ENCODE results near the gene F10.

Gene F10

GRCh38 chr13:113086031-113086750 lies 36.4 kb upstream of the F10 start:
- no peak for DNase-seq (ENCODE audit: low read depth, low spot score)

DNA sequence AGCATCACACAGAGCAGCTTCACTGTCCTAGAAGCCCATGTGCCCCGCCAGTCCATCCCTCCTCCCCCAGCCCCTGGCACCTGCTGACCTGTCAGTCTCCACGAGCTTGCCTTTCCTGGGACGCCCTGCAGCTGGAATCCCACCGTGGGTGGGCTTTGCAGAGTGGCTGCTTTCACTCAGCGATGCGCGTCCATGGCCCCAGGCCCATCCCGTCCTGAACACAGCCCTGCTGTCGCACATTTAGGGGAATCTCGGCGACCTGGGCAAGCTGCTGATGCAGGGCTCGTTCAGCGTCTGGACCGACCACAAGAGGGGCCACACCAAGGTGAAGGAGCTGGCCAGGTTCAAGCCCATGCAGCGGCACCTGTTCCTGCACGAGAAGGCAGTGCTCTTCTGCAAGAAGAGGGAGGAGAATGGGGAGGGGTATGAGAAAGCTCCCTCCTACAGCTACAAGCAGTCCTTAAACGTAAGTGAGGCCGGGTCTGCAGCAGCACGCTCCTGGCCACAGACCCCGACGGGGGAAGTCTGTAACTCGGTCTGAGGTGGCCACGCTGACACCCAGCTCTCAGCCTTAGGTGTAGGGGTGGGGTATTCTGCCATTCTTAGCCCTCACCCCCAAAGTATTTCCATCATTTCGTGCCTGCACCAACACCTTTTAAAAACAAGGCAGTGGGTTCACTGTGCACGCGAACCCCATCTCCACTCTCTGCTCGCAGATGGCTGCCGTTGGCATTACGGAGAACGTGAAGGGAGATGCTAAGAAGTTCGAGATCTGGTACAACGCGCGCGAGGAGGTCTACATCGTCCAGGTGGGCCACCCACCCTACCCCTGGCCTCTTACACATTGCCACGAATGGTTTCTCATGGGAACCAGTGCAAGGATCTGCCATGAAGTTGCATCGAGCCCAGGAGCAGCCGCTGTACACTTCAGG lies 35.3 kb upstream of the F10 start:
- no peak for DNase-seq (ENCODE audit: low read depth, low spot score)

- no peak for DNase-seq (ENCODE audit: low read depth, low spot score)
Observed at GRCh38 chr13:113087923-113088690, 34.5 kb upstream of the F10 start.

DNA sequence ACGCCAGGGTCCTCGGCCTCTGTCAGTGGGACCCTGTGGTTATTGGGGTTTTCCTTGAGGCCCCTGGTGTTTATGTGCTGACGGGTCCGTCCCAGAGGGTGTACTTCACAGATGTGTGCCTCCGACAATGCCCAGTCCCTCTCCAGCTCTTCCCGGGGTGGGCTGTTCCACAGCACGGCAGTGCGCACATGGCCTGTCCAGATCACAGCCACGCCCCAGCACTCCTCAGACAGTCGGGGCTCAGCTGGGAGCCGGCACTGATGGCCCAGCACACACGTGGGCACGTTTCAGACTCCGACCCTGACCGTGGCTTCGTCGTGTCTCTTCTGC lies 33.9 kb upstream of the F10 start:
- DNase-seq (ENCODE audit: low read depth, low spot score): no peak

DNA sequence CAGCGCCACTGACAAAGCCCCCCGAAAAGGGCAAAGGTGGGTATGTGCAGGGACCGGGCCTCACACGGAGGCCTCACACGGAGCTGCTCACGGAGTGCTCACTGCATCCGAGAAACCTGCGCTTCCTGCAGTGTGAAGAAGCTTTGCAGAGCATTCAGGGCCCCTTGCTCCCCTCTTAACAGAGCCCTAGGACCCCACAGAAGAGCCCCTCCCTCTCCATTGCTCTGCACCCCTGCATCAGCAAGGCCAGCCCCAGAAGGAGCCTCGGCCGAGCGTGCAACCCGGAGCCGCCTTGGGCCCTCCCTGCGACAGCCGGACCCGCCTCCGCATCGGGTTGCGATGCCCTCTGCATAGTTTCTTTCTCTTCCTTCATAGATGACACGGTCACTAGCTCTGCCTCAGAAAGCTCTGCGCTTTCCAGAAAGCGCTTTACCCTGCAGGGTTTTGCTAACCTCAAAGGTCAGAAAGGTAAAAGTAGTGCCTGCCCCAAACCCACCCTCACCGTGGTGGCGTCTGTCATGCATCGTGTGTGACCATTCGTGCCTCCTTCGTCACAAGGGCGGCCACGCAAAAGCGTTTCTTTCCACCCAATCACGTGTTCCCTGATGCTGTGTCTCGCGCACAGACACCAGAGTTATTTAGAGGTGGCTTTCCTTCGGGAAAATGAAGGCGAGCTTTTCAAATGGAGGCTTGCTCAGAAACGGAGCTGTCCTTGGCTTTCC lies 32.7 kb upstream of the F10 start:
- no peak for DNase-seq (ENCODE audit: low read depth, low spot score)

- DNase-seq (ENCODE audit: low read depth, low spot score): no peak
Observed at GRCh38 chr13:113090415-113090770, 32.2 kb upstream of the F10 start.

DNA sequence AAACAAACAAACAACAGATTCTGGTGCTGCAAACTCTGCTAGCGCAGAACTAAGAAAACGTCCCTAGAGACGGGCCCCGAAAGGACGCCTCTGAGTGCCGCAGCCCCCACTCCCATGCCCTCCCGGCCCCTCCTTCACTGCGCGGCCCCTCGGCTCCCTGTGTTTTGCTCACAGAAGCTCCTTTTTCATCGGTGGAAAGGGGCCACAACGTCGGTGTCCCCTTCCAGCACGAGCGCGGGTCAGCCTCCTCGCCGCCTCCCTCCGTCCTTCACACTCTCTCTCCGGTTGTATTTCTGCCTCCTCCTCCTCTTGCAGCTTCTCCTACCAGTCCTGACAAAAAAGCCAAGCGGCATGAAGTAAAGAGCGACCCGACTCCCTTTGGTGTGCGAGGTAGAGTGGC lies 31.8 kb upstream of the F10 start:
- DNase-seq (ENCODE audit: low read depth, low spot score): no peak

DNA sequence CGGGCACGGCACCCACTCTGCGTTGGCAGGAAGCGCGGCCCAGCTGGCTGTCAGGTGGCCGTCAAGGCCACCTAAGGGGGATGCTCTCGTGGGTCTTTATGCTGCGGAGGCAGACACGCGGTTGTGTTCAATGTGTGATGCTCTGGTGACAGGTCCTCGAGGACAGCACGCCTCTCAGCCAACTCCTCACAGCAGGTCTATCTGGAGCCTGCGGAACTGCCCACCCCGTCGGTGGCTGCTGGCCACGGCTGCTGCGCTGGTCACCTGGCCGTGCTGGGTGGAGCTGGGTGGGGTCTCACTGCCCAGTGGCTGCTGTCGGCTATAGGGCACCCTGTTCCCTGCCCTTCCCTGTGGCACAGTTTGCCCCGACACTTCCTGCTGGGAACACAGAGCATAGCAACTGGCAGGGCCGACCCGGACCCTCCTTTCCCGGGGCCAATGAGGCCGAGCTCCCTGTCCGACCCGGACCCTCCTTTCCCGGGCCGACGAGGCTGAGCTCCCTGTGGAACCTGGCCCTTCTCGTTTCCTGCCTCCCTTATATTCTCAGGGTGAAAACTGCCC lies 31.3 kb upstream of the F10 start:
- no peak for DNase-seq (ENCODE audit: low read depth, low spot score)

DNA sequence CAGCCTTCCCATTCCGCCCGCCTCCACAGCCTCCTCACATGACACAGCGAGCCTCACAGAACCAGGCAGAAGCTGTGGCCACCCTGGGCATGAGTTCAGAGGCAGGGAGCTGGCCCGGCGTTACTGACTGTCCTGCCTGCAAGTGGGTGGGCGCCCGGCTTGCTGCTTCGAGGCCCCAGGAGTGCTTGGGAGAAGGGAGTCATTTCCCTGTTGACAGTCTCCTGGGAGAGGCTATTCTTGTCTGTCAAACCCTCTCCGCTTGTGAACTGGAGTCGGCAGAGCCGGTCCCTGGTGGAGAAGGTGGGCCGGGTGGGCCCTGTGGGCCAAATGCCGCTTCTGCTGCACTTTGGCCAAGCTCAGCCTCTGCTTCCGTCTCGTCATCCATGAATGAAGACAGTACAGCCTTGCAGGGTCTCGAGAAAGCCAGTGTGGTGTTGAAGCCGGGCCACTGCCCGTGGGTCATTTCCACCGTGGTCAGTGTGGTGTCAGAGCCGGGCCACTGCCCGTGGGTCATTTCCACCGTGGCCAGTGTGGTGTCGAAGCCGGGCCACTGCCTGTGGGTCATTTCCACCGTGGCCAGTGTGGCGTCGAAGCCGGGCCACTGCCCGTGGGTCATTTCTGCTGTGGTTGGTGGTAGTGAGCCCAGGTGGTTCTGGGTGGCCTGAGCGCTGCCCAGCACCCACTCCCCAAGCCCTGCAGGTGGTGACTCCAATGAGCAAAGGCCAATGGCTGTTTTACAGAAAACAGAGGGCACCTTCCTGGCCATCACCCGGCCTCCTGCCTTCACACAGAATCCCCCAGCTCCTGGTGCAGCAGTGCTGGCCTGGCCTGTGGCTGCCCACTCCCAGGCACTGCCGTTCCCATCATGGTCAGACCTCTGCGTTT lies 30.5 kb upstream of the F10 start:
- DNase-seq (ENCODE audit: low read depth, low spot score): no peak

DNA sequence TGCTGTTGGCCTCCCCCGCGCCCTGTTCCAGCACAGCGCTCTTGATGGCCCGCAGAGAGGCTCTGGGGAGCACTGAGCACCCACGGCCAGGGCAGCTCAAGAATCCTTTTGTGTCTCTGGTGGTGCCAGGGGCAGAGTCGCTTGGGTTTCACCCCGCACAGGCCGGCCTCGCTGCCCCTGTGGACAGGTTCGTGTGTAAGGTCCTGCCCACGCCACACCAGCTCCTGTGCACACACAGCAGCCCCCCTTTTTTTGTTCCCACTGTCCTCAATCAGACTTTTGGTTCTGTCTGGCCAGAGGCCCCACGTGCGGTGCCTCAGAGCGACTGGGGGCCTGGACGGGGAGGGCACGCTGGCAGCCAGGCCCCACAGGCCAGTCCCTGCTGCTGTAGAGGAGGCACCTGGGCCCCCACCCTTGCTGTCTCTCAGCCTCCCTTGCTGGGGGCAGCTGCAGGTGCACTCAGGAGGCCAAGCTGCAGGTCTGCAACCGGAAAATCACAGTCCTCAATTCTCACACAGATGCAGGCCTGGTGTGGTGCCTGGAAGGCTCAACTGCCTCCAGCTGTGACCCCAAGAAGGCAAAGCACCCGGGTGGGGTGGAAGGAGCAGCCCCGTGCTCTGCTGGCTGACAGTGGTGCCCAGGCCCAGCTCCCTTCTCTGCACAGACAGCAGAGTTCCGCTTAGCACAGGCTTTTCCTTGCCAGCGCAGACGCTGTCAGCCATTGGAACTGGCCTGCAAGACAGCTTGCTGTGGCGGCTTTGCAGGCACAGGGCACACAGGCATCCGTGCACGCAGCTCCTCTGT lies 29.6 kb upstream of the F10 start:
- no peak for DNase-seq (ENCODE audit: low read depth, low spot score)

GRCh38 chr13:113093580-113094409 lies 28.8 kb upstream of the F10 start:
- no peak for DNase-seq (ENCODE audit: low read depth, low spot score)

- no peak for DNase-seq (ENCODE audit: low read depth, low spot score)
Observed at GRCh38 chr13:113094410-113094800, 28.2 kb upstream of the F10 start.

GRCh38 chr13:113095146-113096051 lies 27.2 kb upstream of the F10 start:
- no peak for DNase-seq (ENCODE audit: low read depth, low spot score)

DNA sequence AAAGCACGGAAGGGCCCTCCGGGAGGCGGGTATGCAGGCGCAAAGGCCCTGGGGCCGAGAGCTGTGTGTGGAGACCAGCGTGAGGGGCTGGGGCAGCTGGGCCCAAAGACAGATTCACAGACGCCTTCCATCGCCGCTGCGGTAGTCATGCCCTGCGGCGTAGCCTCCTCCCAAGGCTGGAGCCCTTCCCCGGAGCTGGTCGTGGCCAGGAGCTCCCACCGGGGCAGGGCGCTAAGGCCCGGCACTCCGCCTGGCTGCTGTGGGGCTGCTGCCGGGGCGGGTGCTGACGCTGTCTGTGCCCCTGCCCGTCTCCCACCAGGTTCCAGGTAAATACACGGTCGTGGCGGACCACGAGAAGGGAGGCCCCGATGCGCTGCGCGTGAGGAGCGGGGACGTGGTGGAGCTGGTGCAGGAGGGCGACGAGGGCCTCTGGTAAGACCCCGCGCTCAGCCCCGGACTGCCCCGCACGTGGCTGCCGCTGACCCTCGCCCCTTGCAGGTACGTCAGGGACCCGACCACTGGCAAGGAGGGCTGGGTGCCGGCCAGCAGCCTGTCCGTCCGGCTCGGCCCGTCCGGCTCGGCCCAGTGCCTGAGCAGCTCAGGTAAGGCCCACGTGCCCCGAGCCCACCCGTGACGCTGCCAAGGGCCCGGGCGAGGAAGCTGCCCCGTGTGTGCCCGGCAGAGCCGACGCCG lies 26.4 kb upstream of the F10 start:
- DNase-seq (ENCODE audit: low read depth, low spot score): no peak

DNA sequence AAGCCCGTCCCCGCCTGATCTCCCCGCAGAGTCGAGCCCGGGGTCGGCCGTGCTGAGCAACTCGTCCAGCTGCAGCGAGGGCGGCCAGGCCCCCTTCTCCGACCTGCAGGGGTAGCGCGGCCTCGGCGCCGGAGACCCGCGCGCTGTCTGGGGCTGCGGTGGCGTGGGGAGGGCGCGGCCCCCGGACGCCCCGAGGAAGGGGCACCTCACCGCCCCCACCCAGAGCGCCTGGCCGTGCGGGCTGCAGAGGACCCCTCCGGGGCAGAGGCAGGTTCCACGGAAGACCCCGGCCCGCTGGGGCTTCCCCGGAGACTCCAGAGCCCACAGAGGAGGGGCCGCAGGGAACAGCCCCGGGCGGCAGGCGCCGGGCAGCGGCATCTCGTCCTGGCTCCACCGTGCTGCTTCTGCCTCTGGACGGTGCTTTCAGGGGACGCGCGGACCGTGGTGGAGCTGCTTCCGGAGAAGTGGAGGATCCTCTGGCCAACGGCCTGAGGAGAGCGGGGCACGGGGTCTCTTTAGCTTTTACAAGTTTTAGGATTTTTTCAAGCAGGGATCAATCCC lies 25.8 kb upstream of the F10 start:
- DNase-seq (ENCODE audit: low read depth, low spot score): no peak

DNA sequence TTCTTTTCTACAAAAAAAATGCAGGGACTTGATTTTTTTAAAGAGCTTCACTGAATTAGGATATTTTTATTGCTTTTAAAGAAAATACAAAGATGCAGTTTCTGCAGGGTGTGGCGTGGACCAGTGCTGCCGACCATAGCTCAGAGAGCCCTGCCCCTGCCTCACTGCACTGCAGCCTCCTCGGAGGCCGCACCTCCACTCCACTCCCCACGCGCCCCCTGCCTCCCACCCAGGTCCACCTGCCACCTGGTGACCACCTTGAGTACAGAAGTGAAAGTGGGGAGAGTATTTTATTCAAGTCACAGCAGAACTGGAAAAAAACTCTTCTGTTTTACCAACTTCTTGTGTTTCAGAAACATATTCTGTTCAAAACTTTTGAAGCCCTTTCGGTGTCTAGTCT lies 24.9 kb upstream of the F10 start:
- DNase-seq (ENCODE audit: low read depth, low spot score): no peak

Measured in brain pericyte (primary cell).